Measurements from ENCODE around the gene TRIM25. TPM values are rescaled to one million over a fixed set of nuclear protein-coding genes. Genes with fewer than 3 reads are reported as not detected.

The TRIM25 gene
- total RNA-seq, 1 experiment from 2014 or later, result 107 TPM

- H3K36me3 Mint-ChIP-seq (ENCODE audit: insufficient read depth, unreplicated experiment), result peaks cover 58% of the 10 kb centered on the region
- intact Hi-C loops (cut with micrococcal nuclease; ENCODE audit: unreplicated experiment), result no loop called here
- CTCF ChIA-PET, result no interaction called here
- DNase-seq, result no peak
- H3K27ac Mint-ChIP-seq (ENCODE audit: unreplicated experiment), result peak overlapping the region; percentile 58
- H3K4me1 Mint-ChIP-seq (ENCODE audit: low read depth, unreplicated experiment), result peaks cover 17% of the 10 kb centered on the region
- peaks cover 3% of the 10 kb centered on the region for H3K9me3 Mint-ChIP-seq (ENCODE audit: low read depth, unreplicated experiment)
- H3K27me3 Mint-ChIP-seq (ENCODE audit: unreplicated experiment), result no peaks in the 10 kb centered on the region
- BruUV-seq (replicated peaks), result no TSS peak
- no peak overlapping the region for H3K4me3 Mint-ChIP-seq (ENCODE audit: low read depth, unreplicated experiment)
- no peak for TF ChIP-seq CTCF (IDR thresholded peaks at IDR 0.05; ENCODE audit: unreplicated experiment)
Observed at GRCh38 chr17:56884483-56885311, 29.2 kb downstream of the TRIM25 start.

GRCh38 chr17:56883616-56884015, 30.2 kb downstream of the TRIM25 start:
- Mint-ChIP-seq H3K36me3 (ENCODE audit: insufficient read depth, unreplicated experiment) (peaks cover 47% of the 10 kb centered on the region), H3K27me3 (ENCODE audit: unreplicated experiment) (no peaks in the 10 kb centered on the region), H3K4me1 (ENCODE audit: low read depth, unreplicated experiment) (peaks cover 17% of the 10 kb centered on the region), H3K4me3 (ENCODE audit: low read depth, unreplicated experiment) (no peak overlapping the region), H3K27ac (ENCODE audit: unreplicated experiment) (no peak overlapping the region), H3K9me3 (ENCODE audit: low read depth, unreplicated experiment) (peaks cover 3% of the 10 kb centered on the region)
- TSS peak; percentile 11 for BruUV-seq (replicated peaks)
- DNase-seq, result no peak
- no peak for TF ChIP-seq CTCF (IDR thresholded peaks at IDR 0.05; ENCODE audit: unreplicated experiment)
- intact Hi-C loops (cut with micrococcal nuclease; ENCODE audit: unreplicated experiment), result no loop called here
- CTCF ChIA-PET, result interaction anchor here (0.6 kb wide), 1 partner anchor 26 kb away, joined by 5 read pairs; no protein-coding TSS in a partner anchor

- no TSS peak for BruUV-seq (replicated peaks)
- no peak for TF ChIP-seq CTCF (IDR thresholded peaks at IDR 0.05; ENCODE audit: unreplicated experiment)
Observed at GRCh38 chr17:56881685-56882295, 32.1 kb downstream of the TRIM25 start.

GRCh38 chr17:56880571-56880970, 33.3 kb downstream of the TRIM25 start:
- Mint-ChIP-seq H3K27me3 (ENCODE audit: unreplicated experiment) (no peaks in the 10 kb centered on the region), H3K4me3 (ENCODE audit: low read depth, unreplicated experiment) (no peak overlapping the region), H3K4me1 (ENCODE audit: low read depth, unreplicated experiment) (no peaks in the 10 kb centered on the region), H3K36me3 (ENCODE audit: insufficient read depth, unreplicated experiment) (peaks cover 24% of the 10 kb centered on the region), H3K9me3 (ENCODE audit: low read depth, unreplicated experiment) (peaks cover 4% of the 10 kb centered on the region), H3K27ac (ENCODE audit: unreplicated experiment) (no peak overlapping the region)
- intact Hi-C loops (cut with micrococcal nuclease; ENCODE audit: unreplicated experiment), result no loop called here
- TF ChIP-seq CTCF (IDR thresholded peaks at IDR 0.05; ENCODE audit: unreplicated experiment), result no peak
- no peak for DNase-seq
- no TSS peak for BruUV-seq (replicated peaks)
- CTCF ChIA-PET, result no interaction called here

More at GRCh38 chr17:56881685-56882295, 32.1 kb downstream of the TRIM25 start:
- Mint-ChIP-seq H3K4me3 (ENCODE audit: low read depth, unreplicated experiment) (no peak overlapping the region), H3K4me1 (ENCODE audit: low read depth, unreplicated experiment) (peaks cover 8% of the 10 kb centered on the region), H3K27ac (ENCODE audit: unreplicated experiment) (no peak overlapping the region), H3K9me3 (ENCODE audit: low read depth, unreplicated experiment) (peaks cover 4% of the 10 kb centered on the region), H3K27me3 (ENCODE audit: unreplicated experiment) (no peaks in the 10 kb centered on the region), H3K36me3 (ENCODE audit: insufficient read depth, unreplicated experiment) (peaks cover 34% of the 10 kb centered on the region)
- no peak for DNase-seq
- intact Hi-C loops (cut with micrococcal nuclease; ENCODE audit: unreplicated experiment), result no loop called here
- CTCF ChIA-PET, result no interaction called here
